KBM-7 (cell line): ENCODE data around the gene ACOX3.
A peak's percentile ranks its signal among the peaks of the same experiment; 100 is the strongest.
"Not testable (repeated sequence)": the region's sequence is repeated elsewhere in the genome, so short reads cannot be mapped to it uniquely, and the experiment has no call there.

Source experiments
- DNase-seq: peaks from one replicate; pipeline ENCODE4 v3.0.0-alpha.2; 2015
- in situ Hi-C: fragments of 300-500 bp; cut with MboI; formaldehyde crosslinking; loops from 2 replicates; pipeline ENCODE4 v1.14.3; 2020; ENCODE audit warnings: low sequenced_read_pairs, low pct_unique_long_range_greater_than_20kb, mixed read lengths

ACOX3 gene

DNA sequence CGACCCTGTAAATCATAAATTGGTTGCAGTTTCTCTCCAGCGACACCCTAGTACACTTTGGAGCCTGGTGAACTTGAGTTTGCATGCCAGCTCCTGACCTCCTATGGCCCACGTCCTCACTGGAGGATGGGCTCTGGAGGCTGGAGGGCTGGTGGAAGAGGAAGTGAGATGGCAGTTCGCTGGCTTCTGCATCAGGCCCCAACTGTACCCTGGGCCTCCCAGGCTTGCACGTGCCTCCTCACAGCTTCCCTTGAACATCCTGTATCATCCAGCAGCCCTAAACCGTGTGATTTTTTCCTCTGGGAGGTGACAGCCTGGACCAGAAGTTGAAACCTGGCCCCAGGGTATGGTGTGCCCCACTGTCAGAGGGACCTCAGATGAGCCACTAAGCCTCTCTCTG, 92.5 kb downstream of the ACOX3 start:
- in situ Hi-C loops, result no loop called here
- peak; percentile 16 for DNase-seq

DNA sequence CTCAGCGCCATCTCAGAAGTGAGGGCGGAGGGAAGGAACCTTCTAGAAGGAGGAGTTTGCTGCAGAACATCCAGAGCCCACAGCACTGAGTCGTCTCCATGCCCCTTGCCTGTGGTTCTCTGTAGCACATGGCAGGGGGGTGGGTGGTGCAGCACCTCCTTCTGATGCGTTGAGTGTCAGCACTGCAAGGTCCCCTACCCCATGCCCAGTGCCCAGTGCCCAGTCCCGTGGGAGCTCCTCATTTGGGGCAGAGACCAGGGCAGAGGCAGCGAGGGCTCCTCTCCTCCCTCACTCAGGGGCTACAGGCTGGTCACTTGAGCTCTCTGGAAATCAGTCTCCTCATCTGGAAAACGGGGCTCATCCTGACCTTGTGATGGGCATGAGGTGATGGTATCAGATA, 92.9 kb downstream of the ACOX3 start:
- no peak for DNase-seq

DNA sequence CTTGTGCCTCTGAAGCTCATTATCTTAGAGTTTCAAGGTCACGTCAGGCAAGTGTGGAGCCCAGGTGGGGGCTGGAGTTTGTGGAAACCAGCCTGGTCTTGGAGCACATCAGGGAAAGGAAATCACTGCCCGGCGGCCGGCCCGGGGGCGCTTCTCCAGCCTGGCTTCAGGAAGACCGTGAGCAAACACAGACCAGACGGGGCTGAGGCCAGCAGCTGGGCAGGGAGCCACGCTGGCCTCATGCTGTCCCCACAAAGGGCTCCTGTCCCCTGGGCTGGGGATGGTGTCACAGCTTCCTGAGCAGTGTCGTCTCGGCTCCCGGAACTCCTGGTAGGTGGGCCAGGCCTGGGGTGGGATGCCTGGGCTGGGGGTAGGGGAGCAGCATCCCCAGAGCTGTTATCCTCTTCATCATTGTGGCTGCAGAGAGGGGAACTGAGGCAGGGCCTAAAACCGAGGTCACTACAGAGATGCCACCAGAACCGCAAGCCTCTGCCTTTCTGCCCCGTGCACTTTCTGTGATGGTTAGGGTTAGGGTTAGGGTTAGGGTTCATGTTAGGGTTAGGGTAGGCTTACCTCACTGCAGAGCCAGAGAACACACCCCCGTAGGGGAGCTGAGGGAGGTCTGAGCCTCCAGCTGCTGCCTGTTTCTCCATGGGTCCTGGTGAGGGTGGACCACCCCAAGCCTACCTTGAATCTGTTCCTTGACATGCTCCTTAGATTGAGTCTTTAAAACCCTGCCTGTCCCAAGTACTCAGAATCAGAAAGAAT, 93.5 kb downstream of the ACOX3 start:
- in situ Hi-C loops, result no loop called here
- DNase-seq, result no peak

More for the DNA sequence above, 92.9 kb downstream of the ACOX3 start:
- in situ Hi-C loops, result no loop called here

DNA sequence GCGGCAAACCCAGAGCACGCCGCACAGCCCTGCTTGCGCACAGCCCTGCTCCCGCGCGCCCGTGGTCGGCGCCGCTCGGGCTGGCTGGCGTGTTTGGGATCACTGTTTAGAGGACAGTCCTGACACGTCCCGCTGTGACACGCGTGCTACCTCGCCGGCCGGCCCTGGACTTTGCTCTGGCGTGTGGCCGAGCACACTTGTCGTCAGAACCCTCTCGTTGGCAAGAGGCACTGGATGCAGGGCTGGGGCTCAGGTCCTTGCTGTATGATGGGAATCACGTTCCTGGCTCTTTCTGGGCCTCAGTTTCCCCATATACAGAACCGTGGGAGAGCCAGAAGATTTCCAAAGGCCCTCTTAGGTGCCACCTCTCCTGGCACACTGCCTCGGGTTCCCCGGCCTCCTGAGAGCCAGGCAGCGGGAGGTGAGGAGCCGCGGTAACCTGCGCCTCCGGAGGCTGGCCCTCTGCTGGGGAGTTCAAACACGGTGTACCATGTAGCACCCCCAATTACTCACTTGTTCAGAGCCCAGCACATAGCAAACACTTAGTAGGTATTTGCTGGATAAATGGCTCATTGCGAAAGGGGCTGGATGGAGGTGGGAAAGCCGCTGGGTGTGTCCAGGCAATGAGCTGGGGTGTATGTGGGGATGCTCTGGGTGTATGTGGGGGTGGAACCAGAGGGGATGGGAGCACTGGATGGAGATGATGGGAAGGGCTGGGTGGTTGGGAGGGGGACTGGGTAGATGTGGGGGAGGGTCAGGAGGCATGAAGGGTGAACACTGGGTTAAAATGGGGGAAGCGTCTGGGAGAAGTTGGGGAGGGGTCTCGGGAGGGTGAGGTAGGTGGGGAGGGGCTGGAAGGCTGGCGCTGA, 94.3 kb downstream of the ACOX3 start:
- in situ Hi-C loops, result no loop called here
- DNase-seq, result no peak

DNA sequence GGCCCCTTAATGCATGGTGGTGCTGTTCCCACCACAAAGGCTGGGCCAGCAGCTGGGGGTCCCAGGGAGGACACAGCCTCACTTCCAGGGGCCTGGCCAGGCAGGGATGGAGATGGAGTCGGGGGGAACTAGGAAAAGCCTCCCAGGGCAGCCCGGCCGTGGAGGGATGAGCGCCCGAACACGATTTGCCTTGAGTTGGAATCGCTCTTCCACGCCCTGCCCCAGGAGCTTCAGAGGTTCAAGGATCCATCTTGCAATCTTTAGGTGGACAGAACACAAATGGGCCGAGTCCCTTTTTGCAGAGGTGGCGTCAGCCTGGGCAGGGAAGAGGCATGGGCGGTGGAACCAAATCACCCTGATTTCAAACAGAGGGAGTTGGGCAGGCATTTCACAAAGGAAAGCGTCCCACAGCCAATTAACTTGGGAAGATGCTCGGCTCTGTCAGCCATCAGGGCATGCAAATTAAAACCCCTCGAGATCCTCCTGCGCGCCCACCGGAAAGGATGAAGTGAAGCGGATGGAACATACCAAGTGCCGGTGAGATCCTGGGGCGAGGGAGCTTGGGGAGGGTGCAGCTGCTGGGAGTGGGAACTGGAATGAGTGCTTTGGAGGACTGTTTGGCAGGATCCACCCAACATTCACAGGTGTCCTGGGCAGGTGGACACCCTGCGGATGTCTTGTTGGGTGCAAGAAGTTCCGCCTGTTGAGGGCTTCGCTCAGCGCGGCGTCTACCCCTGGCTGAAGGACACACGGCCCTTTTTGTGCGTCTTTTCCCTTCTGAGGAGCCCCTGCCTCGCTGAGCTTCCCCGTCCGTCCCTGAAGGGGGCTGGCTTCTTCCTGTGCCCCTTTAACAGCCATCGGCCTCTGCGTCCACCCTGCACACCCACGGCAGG, 95.2 kb downstream of the ACOX3 start:
- in situ Hi-C loops, result no loop called here
- DNase-seq, result no peak

DNA sequence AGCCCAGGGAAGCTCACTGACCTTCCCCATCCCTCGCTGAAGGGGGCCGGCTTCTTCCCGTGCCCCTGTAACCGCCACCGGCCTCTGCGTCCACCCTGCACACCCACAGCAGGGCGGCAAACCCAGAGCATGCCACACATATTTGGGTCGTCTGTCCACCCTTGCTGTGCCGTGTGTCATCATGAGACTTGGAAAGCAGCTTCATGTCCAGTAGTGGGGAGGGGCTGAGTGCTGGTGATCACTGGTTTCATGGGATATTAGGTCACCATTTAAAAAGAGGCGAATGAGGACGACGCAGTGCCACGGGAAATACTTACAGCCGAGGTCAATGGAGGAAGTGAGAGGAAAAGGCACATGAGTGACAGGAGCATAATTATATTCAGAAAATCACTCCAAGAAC, 96.1 kb downstream of the ACOX3 start:
- DNase-seq, result no peak
- in situ Hi-C loops, result no loop called here

DNA sequence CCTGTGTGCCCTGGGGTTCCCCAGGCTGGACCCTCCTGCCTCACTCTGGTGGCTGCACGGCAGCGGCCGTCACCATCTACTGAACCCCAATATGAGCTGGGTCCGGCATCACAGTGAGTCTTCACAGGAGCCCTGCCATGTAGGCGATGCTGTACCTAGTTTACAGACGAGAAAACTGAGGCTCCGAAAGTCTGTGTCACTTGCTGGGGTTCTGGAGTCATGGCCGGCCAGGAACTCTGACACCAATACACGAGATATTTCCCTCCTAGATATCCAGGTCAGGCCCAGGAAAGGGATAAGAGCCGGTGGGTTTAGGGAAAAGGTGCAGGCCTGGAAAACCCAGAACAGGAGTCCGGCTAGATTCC, 96.6 kb downstream of the ACOX3 start:
- no peak for DNase-seq
- in situ Hi-C loops, result no loop called here

DNA sequence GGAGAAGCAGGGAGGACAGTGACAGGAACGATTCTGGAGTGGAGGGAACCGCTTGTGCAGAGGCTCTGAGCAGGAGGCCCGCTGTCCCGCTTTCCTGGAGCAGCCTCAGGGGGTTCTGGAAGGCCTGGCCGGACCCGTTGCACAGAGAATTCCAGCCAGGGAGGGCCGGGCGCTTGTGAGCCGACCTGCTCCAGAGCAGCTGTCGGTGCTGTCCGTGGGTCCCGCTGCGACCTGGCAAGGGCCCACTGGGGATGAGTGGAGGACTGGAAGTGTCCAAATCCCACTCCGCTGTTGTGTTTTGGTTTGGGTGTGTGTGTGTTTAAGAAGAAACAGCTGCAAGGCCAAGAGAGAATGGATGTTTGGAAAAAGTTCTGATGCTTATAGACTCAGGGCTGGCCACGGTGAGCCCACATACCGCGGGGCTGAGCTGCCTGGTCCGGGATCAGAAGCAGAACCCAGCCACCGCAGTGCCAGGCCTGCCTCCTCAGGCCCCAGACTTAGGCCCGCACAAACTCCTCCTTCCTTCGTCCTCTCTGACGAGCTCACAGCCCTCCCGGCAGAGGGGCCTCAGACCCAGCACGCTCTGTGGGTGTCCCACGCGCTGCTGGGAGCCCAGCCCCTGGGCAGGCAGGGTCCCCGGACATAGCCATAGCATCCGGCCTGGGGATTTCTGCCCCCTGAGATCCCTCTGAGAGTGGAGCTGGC, 97.1 kb downstream of the ACOX3 start:
- in situ Hi-C loops, result no loop called here
- DNase-seq, result no peak

DNA sequence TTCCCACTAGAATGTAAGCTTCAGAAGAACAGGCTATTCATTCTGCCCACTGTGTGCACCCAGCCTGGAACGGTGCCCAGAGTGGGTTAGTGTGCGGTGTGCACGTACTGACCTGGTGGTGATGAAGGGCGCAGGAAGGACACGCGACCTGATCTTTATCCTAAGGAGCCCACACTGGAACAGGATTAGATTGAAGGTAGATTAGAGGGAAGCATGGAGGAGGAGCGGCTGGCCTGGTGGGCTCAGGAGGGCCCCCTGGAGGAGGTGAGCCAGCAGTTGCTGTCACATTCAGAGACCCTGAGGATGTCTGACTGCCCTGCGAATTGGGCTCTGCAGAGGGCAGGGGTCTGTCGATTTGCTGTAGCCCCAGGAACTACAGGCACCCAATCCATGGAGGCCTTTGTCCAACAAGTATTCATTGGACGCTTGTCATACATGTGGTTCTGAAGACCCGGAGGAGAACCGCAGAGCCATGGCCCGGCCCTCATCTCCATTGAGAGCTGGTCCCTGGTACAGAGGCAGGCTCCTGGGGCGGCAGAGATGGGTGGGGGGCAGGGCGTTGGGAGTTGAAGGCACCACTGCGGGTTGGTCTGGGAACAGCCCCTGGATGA, 97.8 kb downstream of the ACOX3 start:
- in situ Hi-C loops, result no loop called here
- DNase-seq, result no peak

DNA sequence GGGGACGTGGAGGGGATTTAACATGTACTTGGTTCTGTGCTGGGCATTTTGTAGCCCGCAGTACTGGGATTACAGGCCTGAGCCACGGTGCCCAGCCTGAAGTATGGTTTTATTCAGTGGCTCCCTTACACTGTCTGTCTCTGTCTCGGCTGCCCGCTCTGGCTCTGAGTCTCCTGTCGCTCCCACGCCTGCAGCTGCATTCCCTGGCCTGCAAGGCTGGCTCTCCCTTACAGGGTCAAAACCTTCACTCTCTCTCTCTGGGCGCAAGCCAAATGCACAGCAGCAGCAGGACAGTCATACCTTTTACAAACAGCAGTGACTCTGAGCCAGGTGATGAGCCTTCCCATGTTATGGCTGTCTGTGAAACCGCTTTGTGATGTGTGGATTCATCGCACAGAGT, 98.8 kb downstream of the ACOX3 start:
- in situ Hi-C loops, result no loop called here

DNA sequence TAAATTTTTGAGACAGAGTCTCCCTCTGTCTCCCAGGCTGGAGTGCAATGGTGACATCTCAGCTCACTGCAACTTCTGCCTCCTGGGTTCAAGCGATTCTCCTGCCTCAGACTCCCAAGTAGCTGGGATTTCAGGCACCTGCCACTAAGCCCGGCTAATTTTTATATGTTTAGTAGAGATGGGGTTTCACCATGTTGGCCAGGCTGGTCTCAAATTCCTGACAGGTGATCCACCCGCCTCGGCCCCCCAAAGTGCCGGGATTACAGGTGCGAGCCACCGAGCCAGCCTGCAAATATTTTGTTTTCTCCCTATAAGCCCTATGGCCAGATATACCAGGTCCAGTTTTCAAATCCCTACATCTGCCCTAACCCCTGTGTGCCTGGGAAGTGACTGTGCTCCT, 99.2 kb downstream of the ACOX3 start:
- in situ Hi-C loops, DNase-seq: not testable (repeated sequence)

More for the DNA sequence above, 98.8 kb downstream of the ACOX3 start:
- DNase-seq, result no peak

DNA sequence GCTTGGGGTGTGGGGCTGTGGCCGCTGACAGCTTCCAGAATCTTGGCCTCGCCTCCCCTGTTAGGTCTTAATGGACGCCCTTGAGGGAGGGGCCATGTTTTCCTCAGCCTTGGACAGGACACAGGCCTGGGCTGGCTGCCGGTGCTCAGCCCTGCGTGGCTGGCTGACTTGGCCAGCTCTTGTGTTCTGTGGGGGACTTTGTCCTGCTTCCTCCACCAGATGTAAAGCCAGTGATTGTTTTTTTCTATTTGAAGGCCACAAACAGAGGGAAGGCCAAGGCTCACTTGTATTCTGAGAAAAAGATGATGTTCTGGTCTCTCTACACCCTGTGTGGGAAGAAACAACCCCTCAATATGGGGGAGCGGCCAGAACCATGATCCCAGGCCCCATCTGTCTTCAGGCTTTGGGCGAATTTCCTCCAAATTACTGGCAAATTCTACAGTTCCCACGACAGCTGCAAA, 99.7 kb downstream of the ACOX3 start:
- in situ Hi-C loops, result no loop called here
- DNase-seq, result no peak

DNA sequence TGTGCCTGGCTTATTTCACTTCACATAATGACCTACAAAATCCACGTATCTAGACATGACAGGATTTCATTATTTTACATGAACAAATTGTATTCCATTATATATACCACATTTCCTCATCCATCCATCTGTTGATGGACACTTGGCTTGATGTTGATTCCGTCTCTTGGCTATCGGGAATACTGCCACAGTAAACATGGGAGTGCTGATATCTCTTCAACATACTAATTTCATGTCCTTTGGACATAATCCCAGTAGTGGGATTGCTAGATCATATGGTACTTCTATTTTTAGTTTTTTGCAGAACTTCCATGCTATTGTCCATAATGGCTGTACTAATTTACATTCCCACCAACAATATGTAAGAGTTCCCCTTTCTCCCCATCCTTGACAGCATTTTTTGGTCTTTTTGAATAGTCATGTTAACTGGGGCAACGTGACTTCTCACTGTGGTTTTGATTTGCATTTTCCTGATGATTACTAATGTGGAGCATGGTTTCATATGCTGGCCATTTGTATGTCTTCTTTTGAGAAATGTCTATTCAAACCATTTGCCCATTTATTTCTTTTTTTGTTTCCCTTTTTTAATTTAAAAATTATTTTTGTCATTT, 102.1 kb downstream of the ACOX3 start:
- in situ Hi-C loops, result no loop called here

DNA sequence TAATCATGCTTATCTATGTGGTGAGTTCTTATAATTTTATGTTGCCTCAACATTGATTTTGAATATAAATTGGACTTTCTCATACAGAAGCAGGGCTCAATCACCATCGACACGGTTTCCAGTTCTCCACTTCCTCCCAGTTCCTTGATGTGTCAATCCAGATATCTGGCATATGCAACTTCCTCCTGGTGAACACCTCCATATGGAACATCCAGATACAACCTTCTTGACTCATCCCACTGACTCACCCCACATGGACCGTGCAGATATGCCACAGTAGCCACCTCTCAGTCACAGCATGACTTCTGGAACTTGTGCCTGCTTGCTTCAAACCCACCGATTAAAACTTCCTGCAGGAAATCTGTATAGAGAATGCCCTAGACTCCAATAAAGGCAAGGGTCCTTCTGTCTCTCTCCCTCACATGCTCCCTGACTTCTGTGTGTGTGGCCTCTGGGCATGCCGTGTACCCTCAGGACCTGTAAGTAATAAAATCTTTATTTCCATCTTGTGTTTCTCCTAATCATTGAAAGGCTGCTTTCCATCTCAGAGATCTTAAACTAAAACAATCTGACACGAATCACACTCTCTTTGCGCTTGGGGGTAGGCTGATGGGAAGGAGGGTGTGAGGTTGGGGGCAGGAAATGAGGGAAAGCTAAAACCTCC, 104.0 kb downstream of the ACOX3 start:
- no peak for DNase-seq

More for the DNA sequence above, 102.1 kb downstream of the ACOX3 start:
- no peak for DNase-seq

DNA sequence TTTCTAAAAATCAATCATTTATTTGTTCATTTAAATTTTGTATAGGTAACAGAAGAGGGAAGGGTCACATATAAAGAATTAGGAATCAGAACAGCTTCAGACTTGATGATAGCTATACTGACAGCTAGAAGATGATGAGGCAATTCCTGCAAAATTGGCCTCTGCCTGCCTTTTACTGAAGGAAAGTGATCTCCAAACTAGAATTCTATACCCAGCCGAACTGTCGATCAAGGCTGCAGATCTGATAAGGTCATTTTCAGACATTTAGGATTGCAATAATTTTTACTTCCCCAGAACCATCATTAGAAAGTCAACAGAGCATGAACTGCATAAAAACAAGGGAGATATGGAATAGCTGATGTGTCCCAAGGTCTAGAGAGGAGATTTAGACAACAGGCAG, 104.7 kb downstream of the ACOX3 start:
- in situ Hi-C loops, result no loop called here
- DNase-seq, result no peak

More for the DNA sequence above, 104.0 kb downstream of the ACOX3 start:
- in situ Hi-C loops, result no loop called here

DNA sequence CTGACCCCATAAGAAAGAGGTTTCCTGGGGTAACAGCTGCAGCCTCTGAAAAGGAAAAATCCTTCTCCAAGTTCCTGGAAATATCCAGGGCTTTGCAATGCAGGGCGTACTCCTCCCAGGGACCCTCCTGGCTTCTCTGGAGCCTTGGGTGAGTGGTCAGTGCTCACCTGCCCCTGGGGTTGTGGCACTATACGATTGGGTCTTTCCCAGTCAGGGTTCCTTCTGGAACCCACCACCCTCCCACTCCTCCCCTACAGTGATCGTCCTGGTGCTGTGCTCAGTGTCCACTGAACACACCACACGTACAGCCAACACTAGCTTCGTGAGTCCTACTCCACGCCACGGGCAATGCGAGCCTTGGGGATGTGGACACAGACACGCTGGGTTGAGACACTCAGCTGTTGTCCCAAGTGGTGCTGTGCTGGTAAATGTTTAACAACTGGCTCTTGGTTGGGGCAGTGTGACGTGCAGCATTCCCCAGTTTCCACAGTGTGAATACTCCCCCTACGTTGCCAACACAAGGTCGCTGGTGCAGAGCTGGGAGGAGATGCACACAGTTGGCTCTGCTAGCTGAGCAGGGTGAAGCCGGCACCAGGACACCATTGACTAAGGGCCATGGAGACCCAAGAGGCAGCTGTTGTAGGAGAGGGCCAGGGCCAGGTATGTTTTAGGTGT, 105.6 kb downstream of the ACOX3 start:
- no peak for DNase-seq
- in situ Hi-C loops, result no loop called here
